ENCODE measurements around the gene HOXA10.

The HOXA10 gene

DNA sequence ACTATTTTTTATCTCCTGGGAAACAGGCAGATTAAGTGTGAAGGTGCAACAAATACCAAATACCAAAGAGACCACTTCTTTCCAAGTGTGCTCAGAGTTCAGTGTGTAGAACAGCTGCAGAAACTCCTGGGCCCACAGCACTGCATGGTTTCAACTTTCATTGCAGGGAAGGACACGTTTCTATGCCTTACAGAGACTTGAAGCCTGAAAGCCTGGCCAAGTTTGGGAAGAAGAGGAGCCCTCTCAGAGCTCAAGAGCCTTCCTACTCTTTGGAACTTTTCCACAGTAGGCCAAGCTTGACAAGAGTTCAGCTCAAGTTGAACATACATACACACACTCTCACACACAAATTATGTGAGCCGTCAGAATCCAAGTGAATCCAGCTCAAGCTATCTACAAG is 46.1 kb downstream of the HOXA10 start:
- Histone ChIP-seq H2BK120ac (ENCODE audit: low read depth, low read length) (no peak overlapping the region), H2BK15ac (ENCODE audit: low read depth, poor library complexity, severe bottlenecking) (no peak overlapping the region), H3K4me2 (ENCODE audit: low read length, poor library complexity, severe bottlenecking) (no peak overlapping the region), H3K23ac (ENCODE audit: low read length in 2 of 2) (no peak overlapping the region), H3K27me3 (ENCODE audit: control insufficient read depth in 1 of 2, insufficient read depth in 1 of 2, low read length in 2 of 2) (no peaks in the 10 kb centered on the region), H3K14ac (ENCODE audit: low read length in 2 of 2) (no peak overlapping the region), H2AFZ (ENCODE audit: low read depth, low read length) (no peak overlapping the region), H3K9me3 (ENCODE audit: control insufficient read depth, low read length) (no peaks in the 10 kb centered on the region), H4K8ac (ENCODE audit: low read length) (no peak overlapping the region), H4K91ac (ENCODE audit: low read length) (no peak overlapping the region), H3K4me1 (ENCODE audit: control insufficient read depth, insufficient read depth, low read depth, low read length) (peaks cover 21% of the 10 kb centered on the region), H3K9ac (ENCODE audit: low read length) (no peak overlapping the region), H3K79me1 (replicated peaks; ENCODE audit: low read length, poor library complexity, severe bottlenecking) (no peaks in the 10 kb centered on the region), H2BK5ac (ENCODE audit: low read depth, low read length, poor library complexity, severe bottlenecking) (no peak overlapping the region), H3K27ac (ENCODE audit: low read length, poor library complexity, severe bottlenecking) (no peak overlapping the region), H3K18ac (ENCODE audit: low read depth in 1 of 2, low read length in 2 of 2) (no peak overlapping the region), H3K36me3 (ENCODE audit: control insufficient read depth in 1 of 2, insufficient read depth in 2 of 2, low read depth in 1 of 2, low read length in 2 of 2) (peaks cover 7 to 28% of the 10 kb centered on the region in 2 experiments), H2BK12ac (ENCODE audit: low read length in 2 of 2) (no peak overlapping the region), H3K4ac (ENCODE audit: low read depth in 1 of 2, low read length in 2 of 2) (no peak overlapping the region), H2AK5ac (ENCODE audit: low read length, severe bottlenecking) (peak overlapping the region; percentile 6), H3K4me3 (ENCODE audit: insufficient read depth in 1 of 2, low read depth in 1 of 2, low read length in 2 of 2) (no peak overlapping the region)
- DNase-seq = no peak
- WGBS = 27% methylated on average over 2 of the region's 2 CpGs

GRCh38 chr7:27126596-27127327 is 47.4 kb downstream of the HOXA10 start:
- no peak overlapping the region for H3K4me2 ChIP-seq (ENCODE audit: low read length, poor library complexity, severe bottlenecking)
- WGBS = 5% methylated on average over 1 of the region's 3 CpGs
- H3K27ac ChIP-seq (ENCODE audit: low read length, poor library complexity, severe bottlenecking) = no peak overlapping the region
- no peak overlapping the region for H2AFZ ChIP-seq (ENCODE audit: low read depth, low read length)
- H3K79me1 ChIP-seq (replicated peaks; ENCODE audit: low read length, poor library complexity, severe bottlenecking) = no peaks in the 10 kb centered on the region
- H2BK5ac ChIP-seq (ENCODE audit: low read depth, low read length, poor library complexity, severe bottlenecking) = no peak overlapping the region
- no peaks in the 10 kb centered on the region for H3K9me3 ChIP-seq (ENCODE audit: control insufficient read depth, low read length)
- H3K4me3 ChIP-seq (ENCODE audit: insufficient read depth in 1 of 2, low read depth in 1 of 2, low read length in 2 of 2) = no peak overlapping the region
- peaks cover 21% of the 10 kb centered on the region for H3K4me1 ChIP-seq (ENCODE audit: control insufficient read depth, insufficient read depth, low read depth, low read length)
- H2AK5ac ChIP-seq (ENCODE audit: low read length, severe bottlenecking) = no peak overlapping the region
- DNase-seq = no peak
- H2BK15ac ChIP-seq (ENCODE audit: low read depth, poor library complexity, severe bottlenecking) = no peak overlapping the region
- H4K91ac ChIP-seq (ENCODE audit: low read length) = no peak overlapping the region
- no peak overlapping the region for H3K14ac ChIP-seq (ENCODE audit: low read length in 2 of 2)
- H3K36me3 ChIP-seq (ENCODE audit: control insufficient read depth in 1 of 2, insufficient read depth in 2 of 2, low read depth in 1 of 2, low read length in 2 of 2) = peaks cover 10 to 41% of the 10 kb centered on the region in 2 experiments
- H3K18ac ChIP-seq (ENCODE audit: low read depth in 1 of 2, low read length in 2 of 2) = no peak overlapping the region
- H3K9ac ChIP-seq (ENCODE audit: low read length) = peak overlapping the region; percentile 9
- no peak overlapping the region for H3K23ac ChIP-seq (ENCODE audit: low read length in 2 of 2)
- no peak overlapping the region for H2BK120ac ChIP-seq (ENCODE audit: low read depth, low read length)
- no peak overlapping the region for H2BK12ac ChIP-seq (ENCODE audit: low read length in 2 of 2)
- H3K27me3 ChIP-seq (ENCODE audit: control insufficient read depth in 1 of 2, insufficient read depth in 1 of 2, low read length in 2 of 2) = no peaks in the 10 kb centered on the region
- H4K8ac ChIP-seq (ENCODE audit: low read length) = no peak overlapping the region
- no peak overlapping the region for H3K4ac ChIP-seq (ENCODE audit: low read depth in 1 of 2, low read length in 2 of 2)

- Histone ChIP-seq H2BK120ac (ENCODE audit: low read depth, low read length) (no peak overlapping the region), H3K4me1 (ENCODE audit: control insufficient read depth, insufficient read depth, low read depth, low read length) (peaks cover 20% of the 10 kb centered on the region), H3K36me3 (ENCODE audit: control insufficient read depth in 1 of 2, insufficient read depth in 2 of 2, low read depth in 1 of 2, low read length in 2 of 2) (peaks cover 10 to 46% of the 10 kb centered on the region in 2 experiments), H3K14ac (ENCODE audit: low read length in 2 of 2) (no peak overlapping the region), H3K27ac (ENCODE audit: low read length, poor library complexity, severe bottlenecking) (peak overlapping the region; percentile 0), H4K91ac (ENCODE audit: low read length) (no peak overlapping the region), H3K9ac (ENCODE audit: low read length) (peak overlapping the region; percentile 9), H3K18ac (ENCODE audit: low read depth in 1 of 2, low read length in 2 of 2) (no peak overlapping the region), H3K4me2 (ENCODE audit: low read length, poor library complexity, severe bottlenecking) (no peak overlapping the region), H4K8ac (ENCODE audit: low read length) (no peak overlapping the region), H2AFZ (ENCODE audit: low read depth, low read length) (no peak overlapping the region), H3K23ac (ENCODE audit: low read length in 2 of 2) (no peak overlapping the region), H3K4ac (ENCODE audit: low read depth in 1 of 2, low read length in 2 of 2) (no peak overlapping the region), H2BK15ac (ENCODE audit: low read depth, poor library complexity, severe bottlenecking) (no peak overlapping the region), H2AK5ac (ENCODE audit: low read length, severe bottlenecking) (no peak overlapping the region), H3K4me3 (ENCODE audit: insufficient read depth in 1 of 2, low read depth in 1 of 2, low read length in 2 of 2) (no peak overlapping the region), H3K27me3 (ENCODE audit: control insufficient read depth in 1 of 2, insufficient read depth in 1 of 2, low read length in 2 of 2) (no peaks in the 10 kb centered on the region), H3K79me1 (replicated peaks; ENCODE audit: low read length, poor library complexity, severe bottlenecking) (no peaks in the 10 kb centered on the region), H3K9me3 (ENCODE audit: control insufficient read depth, low read length) (no peaks in the 10 kb centered on the region), H2BK12ac (ENCODE audit: low read length in 2 of 2) (no peak overlapping the region), H2BK5ac (ENCODE audit: low read depth, low read length, poor library complexity, severe bottlenecking) (no peak overlapping the region)
- DNase-seq = no peak
- WGBS = 27% methylated on average over 4 of the region's 5 CpGs
Measured at GRCh38 chr7:27125986-27126394, 48.1 kb downstream of the HOXA10 start.

DNA sequence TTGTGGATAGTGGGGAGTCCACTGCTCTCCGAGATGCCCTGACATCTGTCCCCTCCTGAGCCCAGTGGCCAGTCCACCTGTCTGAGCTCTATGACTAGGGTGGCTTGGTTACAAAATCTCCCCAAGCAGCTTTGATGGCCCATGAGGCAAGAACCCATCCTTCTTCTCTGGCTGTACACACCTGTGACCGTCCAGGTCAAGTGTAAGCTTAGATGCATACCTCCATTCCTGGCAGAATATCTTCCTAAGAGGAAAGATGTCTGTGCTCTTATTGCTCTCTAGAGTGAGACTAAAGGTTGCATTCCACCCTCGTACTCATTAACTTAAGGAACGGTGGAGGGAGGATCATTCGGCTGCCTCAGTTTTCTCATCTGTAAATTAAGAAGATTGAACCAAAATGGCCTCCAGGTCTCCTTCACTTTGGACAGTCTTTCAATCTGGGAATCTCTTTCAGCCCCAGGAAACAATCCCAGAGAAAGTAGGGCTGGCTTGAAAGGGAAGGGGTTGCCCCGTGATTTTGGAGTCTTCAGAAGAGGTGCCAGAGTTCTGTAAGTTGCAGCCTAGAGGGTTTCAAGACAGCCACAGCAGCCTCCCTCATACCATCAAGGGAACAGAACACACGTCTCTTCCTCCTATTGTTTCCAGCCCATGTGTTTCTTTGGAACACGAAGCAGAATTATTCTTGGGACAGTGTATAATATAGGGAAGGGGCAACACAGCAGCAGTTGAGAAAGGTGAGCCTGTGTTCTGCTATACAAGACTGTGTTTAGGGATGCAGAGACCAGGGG is 49.0 kb downstream of the HOXA10 start:
- Histone ChIP-seq H3K4me2 (ENCODE audit: low read length, poor library complexity, severe bottlenecking) (peak overlapping the region; percentile 86), H3K36me3 (ENCODE audit: control insufficient read depth in 1 of 2, insufficient read depth in 2 of 2, low read depth in 1 of 2, low read length in 2 of 2) (peaks cover 10 to 46% of the 10 kb centered on the region in 2 experiments), H2AK5ac (ENCODE audit: low read length, severe bottlenecking) (peak overlapping the region; percentile 31), H3K4me1 (ENCODE audit: control insufficient read depth, insufficient read depth, low read depth, low read length) (peaks cover 18% of the 10 kb centered on the region), H4K91ac (ENCODE audit: low read length) (no peak overlapping the region), H2BK12ac (ENCODE audit: low read length in 2 of 2) (no peak overlapping the region), H4K8ac (ENCODE audit: low read length) (no peak overlapping the region), H3K9ac (ENCODE audit: low read length) (no peak overlapping the region), H3K79me1 (replicated peaks; ENCODE audit: low read length, poor library complexity, severe bottlenecking) (no peaks in the 10 kb centered on the region), H3K4ac (ENCODE audit: low read depth in 1 of 2, low read length in 2 of 2) (no peak overlapping the region), H2BK5ac (ENCODE audit: low read depth, low read length, poor library complexity, severe bottlenecking) (peak overlapping the region; percentile 19), H3K9me3 (ENCODE audit: control insufficient read depth, low read length) (no peaks in the 10 kb centered on the region), H2AFZ (ENCODE audit: low read depth, low read length) (no peak overlapping the region), H3K23ac (ENCODE audit: low read length in 2 of 2) (no peak overlapping the region), H3K14ac (ENCODE audit: low read length in 2 of 2) (no peak overlapping the region), H3K4me3 (ENCODE audit: insufficient read depth in 1 of 2, low read depth in 1 of 2, low read length in 2 of 2) (no peak overlapping the region), H3K27me3 (ENCODE audit: control insufficient read depth in 1 of 2, insufficient read depth in 1 of 2, low read length in 2 of 2) (no peaks in the 10 kb centered on the region), H2BK15ac (ENCODE audit: low read depth, poor library complexity, severe bottlenecking) (no peak overlapping the region), H3K18ac (ENCODE audit: low read depth in 1 of 2, low read length in 2 of 2) (no peak overlapping the region), H2BK120ac (ENCODE audit: low read depth, low read length) (no peak overlapping the region), H3K27ac (ENCODE audit: low read length, poor library complexity, severe bottlenecking) (peak overlapping the region; percentile 99)
- WGBS = 72% methylated on average over 7 of the region's 8 CpGs
- DNase-seq = no peak
